ENCODE results near the gene ZSCAN31.
"Not testable (repeated sequence)": the region's sequence is repeated elsewhere in the genome, so short reads cannot be mapped to it uniquely, and the experiment has no call there.

Gene ZSCAN31

DNA sequence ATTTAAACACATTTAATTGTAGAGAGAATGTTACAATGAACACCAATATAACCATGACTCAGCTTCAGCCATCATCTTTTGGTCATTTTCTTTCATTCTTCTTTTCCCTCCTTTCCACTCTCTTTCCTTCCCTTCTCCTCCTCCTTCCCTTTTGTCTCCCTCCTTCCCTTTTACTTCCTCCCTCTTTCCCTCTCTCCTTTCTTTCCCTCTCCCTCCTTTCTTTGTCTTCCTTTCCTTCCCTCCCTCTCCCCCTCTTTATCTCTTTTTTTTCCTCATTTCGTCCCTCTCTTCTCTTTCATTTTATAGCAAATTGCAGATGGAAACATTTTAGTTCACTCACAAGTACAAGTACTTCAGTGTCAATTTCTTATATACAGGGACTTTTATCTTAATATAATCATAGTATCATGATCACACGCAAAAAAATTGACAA, 15.6 kb upstream of the ZSCAN31 start:
- no peak for DNase-seq

- DNase-seq = no peak
Measured at GRCh38 chr6:28351087-28351486, 15.1 kb upstream of the ZSCAN31 start.

GRCh38 chr6:28349892-28350737, 14.2 kb upstream of the ZSCAN31 start, which contains the start of gene ZKSCAN3:
Gene ZKSCAN3, plus strand, starts transcription at chr6:28349947. Its CDS starts 9,640 bp downstream, at chr6:28359587.
- peak; percentile 39 for DNase-seq

GRCh38 chr6:28349344-28349891, 13.5 kb upstream of the ZSCAN31 start:
- DNase-seq = no peak

GRCh38 chr6:28347119-28347518, 11.2 kb upstream of the ZSCAN31 start:
- DNase-seq = no peak

DNA sequence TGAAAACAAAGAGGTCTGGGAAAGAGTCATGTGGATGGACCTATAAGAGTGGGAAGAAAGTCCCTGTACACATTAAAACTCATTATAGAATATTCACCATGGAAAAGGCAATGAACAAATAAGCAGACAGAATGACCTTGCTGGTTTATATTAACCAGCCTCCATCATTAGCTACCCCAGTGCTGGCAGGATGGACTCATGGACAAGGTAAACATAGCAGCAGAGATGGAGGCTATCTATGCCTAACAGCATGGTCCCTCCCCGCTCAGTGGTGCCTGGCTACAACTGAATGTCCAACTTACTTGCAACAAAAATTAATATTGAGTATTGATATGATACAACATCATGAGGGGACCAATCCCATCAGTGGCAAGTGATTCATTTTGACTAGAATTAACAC, 9.3 kb upstream of the ZSCAN31 start:
- DNase-seq = no peak

DNA sequence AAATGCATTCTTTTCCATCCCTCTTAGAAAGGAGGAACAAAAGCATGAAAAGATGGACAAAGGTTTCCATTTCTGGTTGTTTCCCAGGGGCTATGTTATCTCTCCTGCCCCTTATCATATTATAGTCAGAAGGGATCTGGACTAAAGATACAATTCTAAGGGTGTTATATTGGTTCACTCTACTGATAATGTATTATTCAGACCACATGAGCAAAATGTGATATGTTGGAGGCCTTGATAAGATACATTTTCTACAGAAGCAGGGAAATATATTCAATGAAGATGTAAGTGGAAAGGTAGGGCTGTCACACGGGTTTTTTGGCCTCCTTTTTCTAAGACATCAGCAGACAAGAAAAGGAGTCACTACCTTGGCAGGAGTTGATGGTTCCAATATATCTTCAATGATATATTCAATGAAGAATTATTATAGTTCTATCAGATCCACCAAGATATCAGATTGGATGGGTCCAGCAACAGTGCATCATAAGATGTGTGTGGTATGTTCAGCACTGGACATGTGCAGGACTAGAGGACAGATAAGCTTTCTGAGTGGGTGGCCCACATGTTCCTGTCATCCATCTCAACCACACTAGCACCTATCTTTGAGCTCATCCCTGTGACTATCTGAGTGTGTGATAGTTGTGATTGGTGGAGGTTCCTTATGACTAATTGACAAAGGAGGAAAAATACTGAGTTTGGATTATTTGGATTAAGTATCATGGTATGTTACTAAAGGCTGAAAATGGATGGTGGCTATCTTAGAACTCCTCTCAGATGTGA, 8.1 kb upstream of the ZSCAN31 start:
- no peak for DNase-seq

GRCh38 chr6:28340310-28341095, 4.6 kb upstream of the ZSCAN31 start:
- no peak for DNase-seq

DNA sequence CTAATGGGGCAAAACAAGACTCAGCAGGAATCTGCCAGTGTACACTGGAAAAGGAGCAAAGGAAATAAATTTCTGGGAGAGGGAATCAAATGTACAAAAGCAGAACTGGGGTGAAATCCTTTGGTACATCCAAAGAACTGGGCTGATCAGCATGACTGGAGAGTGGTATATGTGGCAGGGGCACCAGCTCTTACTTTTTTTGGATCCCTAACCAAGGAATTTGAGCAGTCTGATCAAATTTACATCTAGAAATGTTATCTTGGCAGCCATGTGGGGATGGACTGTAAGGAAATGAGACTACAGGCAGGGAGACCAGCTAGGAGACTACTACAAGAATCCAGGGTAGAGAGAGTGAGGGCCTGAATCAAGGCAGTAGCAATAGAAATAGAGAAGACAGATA, 1.2 kb upstream of the ZSCAN31 start:
- no peak for DNase-seq

DNA sequence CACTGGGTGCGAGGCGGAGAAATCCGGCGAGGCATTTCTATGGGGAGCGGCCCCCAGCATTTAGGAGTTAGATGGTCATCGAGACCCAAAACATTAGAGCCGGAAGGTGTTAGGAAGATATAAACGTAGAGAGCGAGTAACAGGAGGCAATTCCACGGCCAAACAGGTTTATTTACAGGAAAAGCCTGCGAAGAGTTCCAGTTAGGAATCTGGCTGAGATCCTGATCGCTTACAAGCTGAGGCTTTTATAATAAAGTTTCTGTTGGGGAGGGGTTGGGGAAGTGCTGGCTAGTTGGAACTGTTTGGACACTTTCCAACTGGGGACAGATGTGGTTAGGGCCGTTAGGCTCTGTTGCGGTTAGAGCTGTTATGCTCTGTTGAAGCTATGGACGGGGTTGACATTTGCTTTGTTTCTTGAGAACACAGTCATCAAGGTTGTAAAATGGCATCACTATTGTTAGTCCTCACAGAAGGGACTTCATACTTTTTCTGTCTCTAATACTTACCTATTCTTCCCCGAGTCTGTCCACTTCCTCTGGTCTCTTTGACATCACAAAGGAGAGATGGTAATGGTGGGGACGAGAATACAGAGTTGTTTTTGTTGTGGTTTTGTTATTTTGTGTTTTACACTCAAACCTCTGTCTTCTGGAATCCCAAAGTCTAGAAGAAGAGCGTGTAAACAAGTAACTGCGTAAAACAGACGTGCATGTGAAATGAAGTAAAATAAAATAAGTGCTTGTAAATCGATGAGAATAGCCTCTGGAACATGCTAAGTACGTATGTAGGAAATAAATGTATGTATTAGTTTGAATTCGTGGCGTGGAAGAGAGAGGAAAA, 554 bp upstream of the ZSCAN31 start:
- no peak for DNase-seq

GRCh38 chr6:28335040-28335563, 846 bp downstream of the ZSCAN31 start:
- DNase-seq = no peak

DNA sequence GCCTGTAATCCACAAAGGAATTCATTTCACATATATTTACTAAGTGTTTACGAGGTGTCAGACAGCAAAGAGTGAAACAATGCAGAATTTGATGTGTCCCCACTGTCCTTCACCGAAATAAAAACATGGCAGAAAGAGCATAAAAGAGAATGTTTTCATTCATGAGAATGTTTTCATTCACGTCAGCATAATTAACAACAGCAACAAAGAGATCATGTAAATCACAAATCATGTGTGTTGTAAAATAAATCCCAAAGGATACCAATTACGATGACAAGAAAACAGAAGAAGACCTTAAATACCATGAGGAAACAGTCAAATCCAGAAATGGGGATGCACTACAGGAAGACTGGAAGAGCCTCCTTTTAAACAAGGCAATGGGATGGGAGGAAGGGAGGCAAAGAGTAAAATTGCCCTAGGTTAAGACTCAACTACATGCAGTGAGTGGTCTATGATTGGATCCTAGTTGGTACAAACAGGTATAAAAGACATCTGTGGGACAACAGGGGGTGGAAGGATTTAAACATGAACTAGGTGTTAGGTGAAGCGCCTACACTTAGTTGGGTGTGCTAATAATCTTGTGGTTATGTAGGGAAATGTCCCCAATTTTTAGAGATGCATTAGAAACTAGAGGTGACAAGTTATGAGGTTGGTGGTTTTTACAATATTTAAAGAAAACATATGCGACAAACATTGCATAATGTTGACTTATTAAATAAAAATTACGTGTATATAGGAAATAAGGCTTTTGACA, 1.5 kb downstream of the ZSCAN31 start:
- DNase-seq = no peak

- no peak for DNase-seq
Measured at GRCh38 chr6:28333599-28334018, 2.3 kb downstream of the ZSCAN31 start.

- no peak for DNase-seq
Measured at GRCh38 chr6:28333047-28333446, 2.9 kb downstream of the ZSCAN31 start.

DNA sequence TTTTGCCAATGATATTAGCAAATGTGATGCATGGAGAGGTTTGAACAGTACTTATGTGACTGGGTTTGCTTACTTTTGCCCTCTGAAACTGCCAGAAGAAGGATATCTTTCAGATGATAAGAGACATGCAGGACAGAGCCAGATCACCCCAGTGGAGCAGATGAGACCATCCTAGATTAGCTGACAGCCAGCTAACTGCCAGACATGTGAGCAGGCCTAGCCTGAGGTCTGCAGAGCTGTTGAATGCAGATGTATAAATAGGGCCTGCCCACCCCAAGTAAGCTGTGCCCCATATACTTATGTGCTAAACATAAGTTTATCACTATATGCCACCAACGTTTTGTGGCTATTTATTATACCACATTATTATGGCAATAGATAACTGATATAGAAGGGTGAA, 5.9 kb downstream of the ZSCAN31 start:
- DNase-seq = no peak

GRCh38 chr6:28326371-28326948, 9.5 kb downstream of the ZSCAN31 start:
- DNase-seq = no peak

GRCh38 chr6:28323813-28324424, 12.0 kb downstream of the ZSCAN31 start:
- DNase-seq = no peak

DNA sequence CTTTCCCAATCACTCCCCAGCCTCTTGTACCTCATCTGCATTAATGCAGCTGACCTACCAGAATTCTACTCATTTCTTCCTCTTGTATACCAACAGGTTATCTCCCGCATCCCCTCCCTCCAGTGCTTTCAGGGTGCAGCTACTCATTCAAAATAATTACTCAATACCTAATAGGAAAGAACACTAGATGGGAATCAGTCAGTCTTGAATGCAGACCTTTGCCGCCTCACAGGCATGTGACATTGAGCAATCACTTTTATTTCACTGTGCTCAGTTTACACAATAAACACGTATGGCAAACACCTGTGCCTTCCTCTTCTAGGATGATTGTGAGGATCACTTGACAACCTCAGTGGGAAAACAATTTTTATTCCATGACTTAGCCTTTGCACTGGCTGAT, 13.3 kb downstream of the ZSCAN31 start:
- no peak for DNase-seq

- not testable (repeated sequence) for DNase-seq
Measured at GRCh38 chr6:28317866-28318265, 18.1 kb downstream of the ZSCAN31 start.

DNA sequence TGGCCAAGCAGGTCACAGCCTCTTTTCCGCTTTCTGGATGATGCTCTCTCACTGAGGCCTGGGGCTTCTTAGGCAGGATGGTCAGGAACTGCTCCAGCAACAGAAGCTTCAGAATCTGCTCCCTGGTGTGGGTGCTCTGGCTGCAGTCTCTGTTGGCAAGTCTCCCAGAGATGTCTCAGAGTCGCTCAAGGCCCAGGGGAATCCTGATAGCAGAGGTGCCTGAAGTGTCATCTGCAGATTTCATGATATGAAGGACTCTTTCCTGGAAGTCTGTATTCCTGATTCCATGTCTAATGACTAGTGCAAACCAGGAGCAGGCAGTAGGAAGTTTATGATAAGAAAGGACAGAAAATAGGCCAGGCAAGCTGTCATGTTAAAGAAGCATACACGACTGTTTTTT, 20.3 kb downstream of the ZSCAN31 start:
- no peak for DNase-seq

Data from amniotic stem cell (primary cell).